Endothelial cell of umbilical vein (primary cell): ENCODE results near the gene AUTS2.

Experiments used
- CTCF ChIP-seq, 2 donors: IDR thresholded peaks; 1 replicate in 1 of 2; 2 replicates in 1 of 2; pipeline ENCODE4 v1.5.1; 2011; ENCODE audit warnings: low read length in 2 of 2, mild to moderate bottlenecking in 2 of 2, moderate library complexity in 2 of 2, control low read depth in 1 of 2, inconsistent platforms in 1 of 2, low read depth in 1 of 2; ENCODE audit not compliant: insufficient read depth in 1 of 2; ENCODE audit errors: extremely low read depth in 1 of 2
- EZH2 ChIP-seq: IDR thresholded peaks from 2 replicates; pipeline ENCODE4 v1.6.1; 2012; ENCODE audit warnings: borderline replicate concordance, low read depth, mild to moderate bottlenecking, moderate library complexity, low read length, inconsistent platforms; ENCODE audit not compliant: severe bottlenecking
- JUN ChIP-seq: IDR thresholded peaks from 2 replicates; pipeline ENCODE4 v1.6.1; 2011; ENCODE audit warnings: borderline replicate concordance, low read depth; ENCODE audit not compliant: insufficient read length, insufficient read depth
- POLR2A ChIP-seq: IDR thresholded peaks from 2 replicates; pipeline ENCODE4 v1.6.1; 2012; ENCODE audit warnings: low read depth, mild to moderate bottlenecking, control low read depth, low read length
- POLR2AphosphoS5 ChIP-seq: IDR thresholded peaks from 2 replicates; pipeline ENCODE4 v1.6.1; 2012; ENCODE audit warnings: low read depth, mild to moderate bottlenecking, control low read depth, low read length, moderate library complexity; ENCODE audit not compliant: insufficient read depth

GRCh38 chr7:70657571-70657970 lies 1059.3 kb downstream of the AUTS2 start:
- TF ChIP-seq EZH2 (no peak), POLR2A (no peak), CTCF (IDR thresholded peaks at IDR 0.05; ENCODE audit: extremely low read depth in 1 of 2, insufficient read depth in 1 of 2, low read depth in 1 of 2, low read length in 2 of 2) (no peak), JUN (no peak), POLR2AphosphoS5 (no peak)
